Fibroblast of lung (primary cell): ENCODE measurements around the gene CERS6. TPM values are rescaled to one million over a fixed set of nuclear protein-coding genes. Genes with fewer than 3 reads are reported as not detected.

Experiments used
- DNase-seq, 2 donors: peaks; one replicate each; pipeline versions ENCODE4 v3.0.0 to v3.0.0-alpha.2; 2010; ENCODE audit warnings: low read depth in 2 of 2
- H2AFZ ChIP-seq: 2 replicates; pipeline ENCODE4 v1.5.1; 2012; ENCODE audit warnings: low read length, control low read depth, inconsistent platforms
- H3K27ac ChIP-seq: 2 replicates; pipeline ENCODE4 v1.5.1; 2011; ENCODE audit warnings: low read length, control low read depth; ENCODE audit not compliant: insufficient read depth
- H3K27me3 ChIP-seq: 2 replicates; pipeline ENCODE4 v1.5.1; 2011; ENCODE audit warnings: mild to moderate bottlenecking, low read length; ENCODE audit not compliant: control insufficient read depth, insufficient read depth
- H3K36me3 ChIP-seq: 2 replicates; pipeline ENCODE4 v1.5.1; 2011; ENCODE audit warnings: low read length; ENCODE audit not compliant: control insufficient read depth, insufficient read depth
- H3K4me1 ChIP-seq: 2 replicates; pipeline ENCODE4 v1.5.1; 2011; ENCODE audit warnings: low read length; ENCODE audit not compliant: control insufficient read depth, insufficient read depth; ENCODE audit errors: extremely low read depth
- H3K4me2 ChIP-seq: 2 replicates; pipeline ENCODE4 v1.5.1; 2011; ENCODE audit warnings: low read length, control low read depth; ENCODE audit not compliant: insufficient read depth; ENCODE audit errors: extremely low read depth
- H3K4me3 ChIP-seq, 4 experiments: fragments of 200-600 bp in 1 of 4; sonication (generic) in 1 of 4; replicated peaks in 1 of 4; 2 replicates each; pipeline ENCODE4 v1.5.1; 2011 to 2016; ENCODE audit warnings: low read length in 4 of 4, low read depth in 3 of 4, mild to moderate bottlenecking in 3 of 4, control low read depth in 2 of 4, inconsistent platforms in 1 of 4, mixed read lengths in 1 of 4; ENCODE audit not compliant: insufficient read depth in 1 of 4; ENCODE audit errors: control extremely low read depth in 1 of 4
- H3K79me2 ChIP-seq: 2 replicates; pipeline ENCODE4 v1.5.1; 2012; ENCODE audit warnings: mild to moderate bottlenecking, low read length, inconsistent platforms; ENCODE audit not compliant: control insufficient read depth, insufficient read depth
- H3K9ac ChIP-seq: 2 replicates; pipeline ENCODE4 v1.5.1; 2011; ENCODE audit warnings: mild to moderate bottlenecking, low read length, control low read depth; ENCODE audit not compliant: insufficient read depth
- H3K9me3 ChIP-seq: 2 replicates; pipeline ENCODE4 v1.5.1; 2012; ENCODE audit warnings: low read depth, low read length; ENCODE audit not compliant: control insufficient read depth, insufficient read depth
- H4K20me1 ChIP-seq: 2 replicates; pipeline ENCODE4 v1.5.1; 2011; ENCODE audit warnings: low read length; ENCODE audit not compliant: control insufficient read depth, insufficient read depth; ENCODE audit errors: extremely low read depth
- CTCF ChIP-seq, 2 donors: IDR thresholded peaks in 1 of 2; conservative IDR thresholded peaks in 1 of 2; 1 replicate in 1 of 2; 2 replicates in 1 of 2; pipeline ENCODE4 v1.5.1; 2011 to 2012; ENCODE audit warnings: low read length in 2 of 2, control low read depth in 1 of 2, inconsistent platforms in 1 of 2, low read depth in 1 of 2, mild to moderate bottlenecking in 1 of 2
- EZH2 ChIP-seq: IDR thresholded peaks from 2 replicates; pipeline ENCODE4 v1.5.1; 2012; ENCODE audit warnings: low read length, control low read depth, mild to moderate bottlenecking; ENCODE audit errors: missing control alignments
- polyA plus RNA-seq, 2 donors: library from polyadenylated mRNA; depleted of rRNA in 1 of 2; stranded (reverse) in 1 of 2; unstranded in 1 of 2; fragments of >200 nt; gene quantifications; 2 replicates each; pipeline ENCODE4 v1.2.1, GENCODE V29; 2011 to 2012; ENCODE audit warnings: missing spikeins in 1 of 2
- total RNA-seq: library from RNA; depleted of rRNA; stranded (reverse); fragments of >200 nt; gene quantifications from 2 replicates; pipeline ENCODE4 v1.2.1, GENCODE V29; 2014

CERS6 gene
- total and polyA plus RNA-seq, 2 donors (not counting 1 experiment from before 2014, with no cell fraction given) = 7.2 to 16.5 TPM

DNA sequence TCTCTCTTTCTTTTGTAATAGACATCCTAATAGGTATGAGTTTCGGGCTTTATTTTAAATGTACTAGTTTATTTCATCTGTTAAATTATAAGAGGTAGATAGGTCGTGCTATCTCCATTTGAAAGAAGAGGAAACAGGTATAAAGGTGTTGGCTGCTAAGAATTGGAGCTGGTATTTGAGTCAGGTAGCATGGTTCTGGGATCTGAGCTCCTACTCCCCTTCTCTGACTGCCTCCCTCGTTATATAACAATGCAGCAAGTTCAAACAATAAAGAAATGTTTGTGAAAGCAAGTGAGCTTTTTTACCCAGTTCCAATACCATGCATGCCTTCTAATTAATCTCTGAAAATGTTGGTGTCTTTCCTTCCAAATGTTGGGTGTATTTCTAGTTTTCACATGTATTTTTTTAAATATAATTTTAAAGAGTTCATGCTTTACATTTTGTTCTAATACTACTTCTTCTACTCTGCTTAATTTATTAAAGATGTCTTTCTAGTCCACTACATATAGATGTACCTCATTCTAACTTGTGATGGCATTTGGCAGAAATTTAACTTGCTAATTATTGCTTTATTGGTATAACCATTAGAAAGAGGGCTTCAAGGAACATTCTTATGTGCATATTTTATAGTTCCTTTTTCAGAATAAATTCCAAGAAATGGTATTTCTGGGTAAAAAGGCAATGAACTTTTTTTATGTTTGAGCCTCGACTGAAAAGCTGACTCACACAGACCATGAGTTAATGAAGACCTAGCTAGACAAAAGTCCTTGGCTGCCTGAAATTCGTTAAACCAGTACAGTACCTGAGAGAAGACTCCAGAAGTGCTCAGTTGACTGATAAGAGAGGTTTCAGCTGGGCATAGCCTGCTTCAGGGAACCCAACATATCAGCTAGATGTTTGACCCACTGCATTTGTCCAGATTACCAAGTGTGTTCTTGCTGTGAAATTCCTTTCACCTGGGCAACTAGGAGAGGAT lies 133.5 kb downstream of the CERS6 start:
- no peak for DNase-seq
- no peak overlapping the region for H2AFZ ChIP-seq
- H3K79me2 ChIP-seq = no peaks in the 10 kb centered on the region
- no peak overlapping the region for H3K4me3 ChIP-seq
- no peak overlapping the region for H3K9ac ChIP-seq
- no peak overlapping the region for H3K4me2 ChIP-seq
- H3K36me3 ChIP-seq = no peaks in the 10 kb centered on the region
- no peaks in the 10 kb centered on the region for H3K9me3 ChIP-seq
- no peaks in the 10 kb centered on the region for H3K27me3 ChIP-seq
- H4K20me1 ChIP-seq = no peaks in the 10 kb centered on the region
- TF ChIP-seq CTCF (conservative IDR thresholded peaks at IDR 0.05 in 1 of 2, IDR thresholded peaks at IDR 0.05 in 1 of 2; ENCODE audit: low read depth in 1 of 2, low read length in 2 of 2) (no peak), EZH2 (no peak)
- no peak overlapping the region for H3K27ac ChIP-seq
- H3K4me1 ChIP-seq = no peaks in the 10 kb centered on the region

GRCh38 chr2:168592181-168592831 lies 136.2 kb downstream of the CERS6 start:
- Histone ChIP-seq H3K79me2 (no peaks in the 10 kb centered on the region), H4K20me1 (no peaks in the 10 kb centered on the region), H3K4me1 (no peaks in the 10 kb centered on the region), H3K4me2 (no peak overlapping the region), H3K27ac (no peak overlapping the region), H3K9ac (no peak overlapping the region), H3K27me3 (no peaks in the 10 kb centered on the region), H3K4me3 (no peak overlapping the region), H3K9me3 (no peaks in the 10 kb centered on the region), H2AFZ (no peak overlapping the region), H3K36me3 (no peaks in the 10 kb centered on the region)
- no peak for DNase-seq
- TF ChIP-seq CTCF (conservative IDR thresholded peaks at IDR 0.05 in 1 of 2, IDR thresholded peaks at IDR 0.05 in 1 of 2; ENCODE audit: low read depth in 1 of 2, low read length in 2 of 2) (no peak), EZH2 (no peak)

DNA sequence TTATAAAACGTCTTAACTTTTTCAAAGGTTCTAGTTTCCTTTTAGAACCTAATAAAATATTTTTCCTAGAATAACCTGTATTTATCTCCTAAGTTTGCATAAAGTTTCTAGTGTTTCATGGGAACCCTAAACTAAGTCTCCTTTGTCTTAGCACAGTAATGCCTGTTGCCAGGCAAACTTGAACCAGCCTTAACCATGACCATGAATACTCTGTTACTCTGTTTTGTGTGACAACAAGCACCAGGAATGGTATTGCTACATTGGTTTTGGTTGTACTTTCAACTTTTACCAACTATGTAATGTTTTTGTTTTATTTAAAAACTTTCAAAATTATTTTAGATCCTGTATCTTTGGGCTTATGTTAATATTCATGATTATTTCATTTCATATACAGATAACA lies 137.6 kb downstream of the CERS6 start:
- H4K20me1 ChIP-seq = no peaks in the 10 kb centered on the region
- no peak overlapping the region for H3K4me2 ChIP-seq
- no peak overlapping the region for H2AFZ ChIP-seq
- H3K27ac ChIP-seq = no peak overlapping the region
- H3K79me2 ChIP-seq = no peaks in the 10 kb centered on the region
- no peak for DNase-seq
- H3K4me3 ChIP-seq = no peak overlapping the region
- no peaks in the 10 kb centered on the region for H3K27me3 ChIP-seq
- H3K36me3 ChIP-seq = no peaks in the 10 kb centered on the region
- TF ChIP-seq CTCF (conservative IDR thresholded peaks at IDR 0.05 in 1 of 2, IDR thresholded peaks at IDR 0.05 in 1 of 2; ENCODE audit: low read depth in 1 of 2, low read length in 2 of 2) (no peak), EZH2 (no peak)
- no peaks in the 10 kb centered on the region for H3K4me1 ChIP-seq
- H3K9ac ChIP-seq = no peak overlapping the region
- no peaks in the 10 kb centered on the region for H3K9me3 ChIP-seq
